ENCODE data around the gene NR1H2.

DNA sequence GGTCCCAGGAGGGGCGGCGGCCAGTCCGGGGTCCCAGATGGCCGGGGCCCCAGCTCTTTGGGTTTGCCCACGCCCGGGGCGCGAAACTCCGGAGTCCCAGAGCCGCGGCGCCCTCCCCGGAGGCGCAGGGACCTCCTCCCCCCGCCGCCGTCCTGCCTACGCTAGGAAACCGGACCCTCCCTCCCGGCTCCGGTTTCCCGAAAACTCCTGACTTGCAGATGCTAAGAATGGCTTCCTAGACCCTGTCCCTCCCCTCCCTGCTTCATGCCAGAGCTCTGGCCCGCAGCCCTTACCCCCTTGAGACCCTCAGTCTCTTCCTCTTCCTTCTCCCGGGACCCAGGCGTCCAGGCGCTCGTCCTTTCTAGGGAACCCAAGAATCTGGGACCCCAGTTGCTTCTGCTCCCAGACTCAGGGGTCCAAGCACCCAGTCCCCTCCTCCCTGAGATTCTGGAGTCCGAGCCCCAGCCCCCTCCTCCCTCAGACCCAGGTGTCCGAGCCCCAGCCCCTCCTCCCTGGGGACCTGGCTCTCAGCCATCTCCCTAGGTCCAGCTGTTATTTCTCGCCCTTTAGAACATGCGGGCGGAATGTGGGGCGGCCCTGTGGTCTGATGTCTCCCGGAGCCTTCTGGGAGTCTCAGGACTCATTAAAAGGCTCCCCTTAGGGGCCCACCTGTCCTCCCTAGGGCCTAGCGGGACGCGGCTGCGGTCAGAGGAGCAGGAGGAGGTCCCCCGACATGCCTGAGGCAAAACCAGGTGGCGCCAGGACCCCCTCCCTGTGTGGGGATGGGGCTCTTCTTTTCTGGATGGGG, 56.2 kb downstream of the NR1H2 start, which contains the start of gene MYBPC2:
- TF ChIP-seq POLR2AphosphoS5 (IDR thresholded peaks at IDR 0.05) = no peak
- TF ChIP-seq, protein P1, sequence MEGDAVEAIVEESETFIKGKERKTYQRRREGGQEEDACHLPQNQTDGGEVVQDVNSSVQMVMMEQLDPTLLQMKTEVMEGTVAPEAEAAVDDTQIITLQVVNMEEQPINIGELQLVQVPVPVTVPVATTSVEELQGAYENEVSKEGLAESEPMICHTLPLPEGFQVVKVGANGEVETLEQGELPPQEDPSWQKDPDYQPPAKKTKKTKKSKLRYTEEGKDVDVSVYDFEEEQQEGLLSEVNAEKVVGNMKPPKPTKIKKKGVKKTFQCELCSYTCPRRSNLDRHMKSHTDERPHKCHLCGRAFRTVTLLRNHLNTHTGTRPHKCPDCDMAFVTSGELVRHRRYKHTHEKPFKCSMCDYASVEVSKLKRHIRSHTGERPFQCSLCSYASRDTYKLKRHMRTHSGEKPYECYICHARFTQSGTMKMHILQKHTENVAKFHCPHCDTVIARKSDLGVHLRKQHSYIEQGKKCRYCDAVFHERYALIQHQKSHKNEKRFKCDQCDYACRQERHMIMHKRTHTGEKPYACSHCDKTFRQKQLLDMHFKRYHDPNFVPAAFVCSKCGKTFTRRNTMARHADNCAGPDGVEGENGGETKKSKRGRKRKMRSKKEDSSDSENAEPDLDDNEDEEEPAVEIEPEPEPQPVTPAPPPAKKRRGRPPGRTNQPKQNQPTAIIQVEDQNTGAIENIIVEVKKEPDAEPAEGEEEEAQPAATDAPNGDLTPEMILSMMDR (IDR thresholded peaks at IDR 0.05 in 8 of 11, conservative IDR thresholded peaks at IDR 0.05 in 3 of 11) = no peak
- TF ChIP-seq POLR2A (IDR thresholded peaks at IDR 0.05) = no peak
